Gastroesophageal sphincter (tissue), 2 donors: ENCODE measurements around the gene COLGALT1.

Experiments
- EP300 ChIP-seq: sonication (generic); formaldehyde crosslinking; IDR thresholded peaks from one replicate; pipeline ENCODE4 v1.6.1; 2017; ENCODE audit warnings: antibody characterized with exemption, mild to moderate bottlenecking
- POLR2A ChIP-seq, 2 donors: fragments of 450-650 bp; IDR thresholded peaks; one replicate each; pipeline ENCODE4 v1.6.1; 2017; ENCODE audit warnings: antibody characterized with exemption in 2 of 2, mild to moderate bottlenecking in 2 of 2, moderate library complexity in 1 of 2

- TF ChIP-seq EP300 (no peak), POLR2A (IDR thresholded peaks at IDR 0.05) (no peak)
Measured at GRCh38 chr19:17625980-17626379, 70.5 kb downstream of the COLGALT1 start.
